IPS-15b (cell line): ENCODE measurements around the gene LRRC36.

Experiments
- H3K27me3 ChIP-seq: one replicate; pipeline ENCODE4 v1.6.1; 2013; ENCODE audit warnings: low read length; ENCODE audit not compliant: control insufficient read depth, insufficient read depth
- H3K36me3 ChIP-seq: one replicate; pipeline ENCODE4 v1.6.1; 2013; ENCODE audit warnings: low read length; ENCODE audit not compliant: control insufficient read depth, insufficient read depth
- H3K4me1 ChIP-seq: one replicate; pipeline ENCODE4 v1.6.1; 2013; ENCODE audit warnings: mild to moderate bottlenecking, low read length; ENCODE audit not compliant: control insufficient read depth, insufficient read depth
- H3K4me3 ChIP-seq: one replicate; pipeline ENCODE4 v1.5.1; 2013; ENCODE audit warnings: low read depth, low read length
- H3K9ac ChIP-seq: one replicate; pipeline ENCODE4 v1.6.1; 2013; ENCODE audit warnings: low read depth, mild to moderate bottlenecking, low read length
- H3K9me3 ChIP-seq: one replicate; pipeline ENCODE4 v1.6.1; 2013; ENCODE audit warnings: mild to moderate bottlenecking, low read length; ENCODE audit not compliant: control insufficient read depth, insufficient read depth

LRRC36 gene

DNA sequence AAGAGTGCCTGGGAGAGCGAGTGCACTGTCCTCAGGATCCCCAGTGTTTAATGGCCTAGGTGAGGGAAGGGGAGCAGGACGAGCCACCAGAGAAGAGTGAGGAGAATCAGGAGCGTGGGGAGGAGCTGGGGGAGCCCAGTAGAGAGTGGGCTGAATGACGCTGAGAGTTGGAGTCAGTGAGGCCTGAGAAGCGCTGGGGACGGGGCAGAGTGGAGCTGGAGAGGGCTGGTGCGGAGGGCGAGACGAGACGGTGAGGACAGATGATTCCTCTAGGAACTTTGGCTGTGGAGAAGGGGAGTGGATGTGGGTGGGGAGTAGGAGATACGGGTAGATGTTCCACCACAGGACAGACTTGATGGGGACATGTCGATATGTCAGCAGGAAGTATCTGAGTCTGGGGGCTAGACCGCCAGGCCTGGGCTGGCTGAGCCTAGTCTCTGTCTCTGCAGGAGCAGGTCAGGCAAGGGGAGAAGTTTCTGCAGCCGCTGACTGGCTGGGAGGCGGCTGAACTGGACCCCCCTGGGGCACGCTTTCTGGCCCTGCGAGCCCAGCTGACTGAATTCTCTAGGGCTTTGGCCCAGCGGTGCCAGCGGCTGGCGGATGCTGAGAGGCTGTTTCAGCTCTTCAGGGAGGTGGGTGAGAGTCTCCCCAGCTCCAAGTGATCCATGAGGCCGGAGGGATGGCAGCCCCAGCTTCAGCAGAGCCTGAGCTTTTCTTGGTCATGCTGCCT, 42.6 kb upstream of the LRRC36 start:
- Histone ChIP-seq H3K9me3 (no peaks in the 10 kb centered on the region), H3K4me1 (no peaks in the 10 kb centered on the region), H3K36me3 (peaks cover 6% of the 10 kb centered on the region), H3K27me3 (no peaks in the 10 kb centered on the region), H3K4me3 (no peak overlapping the region), H3K9ac (no peak overlapping the region)

DNA sequence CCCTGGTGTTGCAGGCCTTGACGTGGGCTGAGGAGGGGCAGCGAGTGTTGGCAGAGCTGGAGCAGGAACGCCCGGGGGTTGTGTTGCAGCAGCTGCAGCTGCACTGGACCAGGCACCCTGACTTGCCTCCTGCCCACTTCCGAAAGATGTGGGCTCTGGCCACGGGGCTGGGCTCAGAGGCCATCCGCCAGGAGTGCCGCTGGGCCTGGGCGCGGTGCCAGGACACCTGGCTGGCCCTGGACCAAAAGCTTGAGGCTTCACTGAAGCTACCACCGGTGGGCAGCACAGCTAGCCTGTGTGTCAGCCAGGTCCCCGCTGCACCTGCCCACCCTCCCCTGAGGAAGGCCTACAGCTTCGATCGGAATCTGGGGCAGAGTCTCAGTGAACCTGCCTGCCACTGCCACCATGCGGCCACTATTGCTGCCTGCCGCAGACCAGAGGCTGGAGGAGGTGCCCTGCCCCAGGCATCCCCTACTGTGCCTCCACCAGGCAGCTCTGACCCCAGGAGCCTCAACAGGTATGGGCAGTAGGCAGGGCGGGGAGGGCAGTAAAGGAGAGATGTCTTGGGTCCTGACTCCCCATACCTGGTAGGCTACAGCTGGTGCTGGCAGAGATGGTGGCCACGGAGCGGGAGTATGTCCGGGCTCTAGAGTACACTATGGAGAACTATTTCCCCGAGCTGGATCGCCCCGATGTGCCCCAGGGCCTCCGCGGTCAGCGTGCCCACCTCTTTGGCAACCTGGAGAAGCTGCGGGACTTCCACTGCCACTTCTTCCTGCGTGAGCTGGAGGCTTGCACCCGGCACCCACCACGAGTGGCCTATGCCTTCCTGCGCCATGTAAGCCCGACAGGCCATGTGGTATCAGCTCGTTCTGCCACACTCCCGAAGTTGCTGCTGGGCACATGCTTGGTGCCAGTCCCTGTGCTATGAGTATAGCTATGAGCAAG, 41.6 kb upstream of the LRRC36 start:
- no peaks in the 10 kb centered on the region for H3K9me3 ChIP-seq
- no peaks in the 10 kb centered on the region for H3K27me3 ChIP-seq
- H3K36me3 ChIP-seq: peaks cover 6% of the 10 kb centered on the region
- H3K9ac ChIP-seq: no peak overlapping the region
- H3K4me3 ChIP-seq: no peak overlapping the region
- H3K4me1 ChIP-seq: no peaks in the 10 kb centered on the region

DNA sequence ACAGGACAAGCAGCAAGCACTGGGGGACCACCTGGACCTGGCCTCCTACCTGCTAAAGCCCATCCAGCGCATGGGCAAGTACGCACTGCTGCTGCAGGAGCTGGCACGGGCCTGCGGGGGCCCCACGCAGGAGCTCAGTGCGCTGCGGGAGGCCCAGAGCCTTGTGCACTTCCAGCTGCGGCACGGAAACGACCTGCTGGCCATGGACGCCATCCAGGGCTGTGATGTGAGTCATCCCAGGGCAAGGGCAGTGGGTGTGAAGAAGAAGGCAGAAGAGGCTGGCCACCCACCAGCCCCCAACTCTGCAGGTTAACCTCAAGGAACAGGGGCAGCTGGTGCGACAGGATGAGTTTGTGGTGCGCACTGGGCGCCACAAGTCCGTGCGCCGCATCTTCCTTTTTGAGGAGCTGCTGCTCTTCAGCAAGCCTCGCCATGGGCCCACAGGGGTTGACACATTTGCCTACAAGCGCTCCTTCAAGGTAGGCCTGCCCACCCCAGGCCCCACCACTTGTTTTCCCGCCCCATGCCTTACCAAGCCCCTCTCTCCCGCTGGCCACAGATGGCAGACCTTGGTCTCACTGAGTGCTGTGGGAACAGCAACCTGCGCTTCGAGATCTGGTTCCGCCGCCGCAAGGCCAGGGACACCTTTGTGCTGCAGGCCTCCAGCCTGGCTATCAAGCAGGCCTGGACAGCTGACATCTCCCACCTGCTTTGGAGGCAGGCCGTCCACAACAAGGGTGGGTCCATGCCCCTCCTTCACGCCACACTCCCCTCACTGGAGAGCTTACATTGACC, 40.0 kb upstream of the LRRC36 start:
- no peaks in the 10 kb centered on the region for H3K9me3 ChIP-seq
- H3K4me3 ChIP-seq: no peak overlapping the region
- no peaks in the 10 kb centered on the region for H3K4me1 ChIP-seq
- peaks cover 3% of the 10 kb centered on the region for H3K36me3 ChIP-seq
- H3K27me3 ChIP-seq: no peaks in the 10 kb centered on the region
- H3K9ac ChIP-seq: no peak overlapping the region

- Histone ChIP-seq H3K4me3 (no peak overlapping the region), H3K4me1 (no peaks in the 10 kb centered on the region), H3K9ac (no peak overlapping the region), H3K27me3 (no peaks in the 10 kb centered on the region), H3K9me3 (no peaks in the 10 kb centered on the region), H3K36me3 (peaks cover 3% of the 10 kb centered on the region)
These were observed 38.7 kb upstream of the LRRC36 start for GRCh38 chr16:67287960-67288359.

DNA sequence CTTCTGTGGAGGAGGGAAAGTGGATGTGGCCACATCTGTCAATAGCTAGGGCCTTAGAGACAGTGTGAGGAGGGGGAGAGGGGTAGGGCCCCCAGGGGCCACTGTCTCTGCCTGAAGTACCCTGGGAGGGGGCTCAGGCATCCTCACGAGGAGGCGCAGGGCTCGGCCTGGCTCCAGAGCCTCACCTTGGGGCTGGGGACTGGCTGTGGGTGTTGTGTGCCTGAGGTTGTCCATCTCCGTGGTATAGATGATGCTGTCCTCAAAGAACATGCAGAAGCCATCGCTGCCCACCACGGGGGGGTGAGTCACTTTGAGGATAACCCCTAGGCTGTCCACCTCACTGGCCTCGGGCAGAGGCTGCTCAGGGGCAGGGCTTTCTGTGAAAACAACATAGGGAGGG, 35.2 kb upstream of the LRRC36 start:
- no peak overlapping the region for H3K4me3 ChIP-seq
- H3K9me3 ChIP-seq: no peaks in the 10 kb centered on the region
- no peak overlapping the region for H3K9ac ChIP-seq
- H3K36me3 ChIP-seq: peaks cover 3% of the 10 kb centered on the region
- H3K27me3 ChIP-seq: no peaks in the 10 kb centered on the region
- H3K4me1 ChIP-seq: no peaks in the 10 kb centered on the region

- H3K9me3 ChIP-seq: no peaks in the 10 kb centered on the region
- H3K4me1 ChIP-seq: no peaks in the 10 kb centered on the region
- H3K9ac ChIP-seq: no peak overlapping the region
- H3K36me3 ChIP-seq: no peaks in the 10 kb centered on the region
- H3K27me3 ChIP-seq: no peaks in the 10 kb centered on the region
- H3K4me3 ChIP-seq: no peak overlapping the region
These were observed 32.4 kb upstream of the LRRC36 start for GRCh38 chr16:67294171-67294757.

GRCh38 chr16:67294938-67295361, 31.7 kb upstream of the LRRC36 start:
- no peak overlapping the region for H3K9ac ChIP-seq
- H3K4me3 ChIP-seq: no peak overlapping the region
- no peaks in the 10 kb centered on the region for H3K36me3 ChIP-seq
- H3K9me3 ChIP-seq: no peaks in the 10 kb centered on the region
- no peaks in the 10 kb centered on the region for H3K4me1 ChIP-seq
- no peaks in the 10 kb centered on the region for H3K27me3 ChIP-seq

DNA sequence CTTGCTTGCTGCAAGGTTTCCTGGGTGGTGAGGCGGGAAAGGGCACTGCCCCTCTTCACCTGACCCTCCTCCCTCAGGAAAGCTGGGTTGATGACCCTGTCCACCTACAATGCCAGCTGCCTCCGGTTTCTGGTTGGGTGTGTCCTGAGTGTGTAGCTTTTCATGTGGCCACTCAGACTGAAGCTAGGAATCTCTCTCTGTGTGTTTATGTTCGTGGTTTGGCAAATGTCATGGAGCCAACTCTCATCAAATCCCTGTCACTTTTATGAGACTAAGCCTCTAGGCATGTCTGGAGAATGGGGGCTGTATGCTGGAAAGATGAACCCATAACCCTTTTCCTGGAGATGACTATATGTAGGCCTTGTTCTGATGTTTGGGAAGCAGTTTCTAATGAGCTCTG, 30.2 kb upstream of the LRRC36 start:
- Histone ChIP-seq H3K4me3 (no peak overlapping the region), H3K4me1 (no peaks in the 10 kb centered on the region), H3K27me3 (peaks cover 3% of the 10 kb centered on the region), H3K9ac (no peak overlapping the region), H3K36me3 (no peaks in the 10 kb centered on the region), H3K9me3 (no peaks in the 10 kb centered on the region)

GRCh38 chr16:67298277-67298676, 28.3 kb upstream of the LRRC36 start:
- H3K9ac ChIP-seq: no peak overlapping the region
- H3K9me3 ChIP-seq: no peaks in the 10 kb centered on the region
- no peaks in the 10 kb centered on the region for H3K36me3 ChIP-seq
- H3K4me3 ChIP-seq: no peak overlapping the region
- no peaks in the 10 kb centered on the region for H3K4me1 ChIP-seq
- peaks cover 3% of the 10 kb centered on the region for H3K27me3 ChIP-seq

DNA sequence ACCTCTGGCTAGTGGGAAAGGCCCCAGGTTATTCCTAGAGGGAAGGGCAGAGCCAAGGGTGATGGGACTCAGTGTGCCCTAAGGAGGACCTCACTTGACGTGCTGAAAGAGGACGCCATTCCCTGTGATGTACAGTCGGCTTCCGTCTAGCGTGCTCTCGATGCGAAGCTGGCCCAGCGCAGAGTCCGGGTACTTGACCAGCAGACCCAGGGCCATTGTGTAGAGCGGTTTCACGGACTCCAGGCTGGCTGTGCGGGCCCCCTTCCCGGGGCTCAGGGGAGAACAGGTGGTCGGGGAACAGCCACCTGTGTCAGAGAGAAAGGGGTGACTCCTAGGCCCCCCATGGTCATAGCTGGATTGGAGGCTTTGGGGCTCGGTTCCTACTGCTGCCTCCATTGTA, 27.3 kb upstream of the LRRC36 start:
- H3K9me3 ChIP-seq: no peaks in the 10 kb centered on the region
- no peaks in the 10 kb centered on the region for H3K4me1 ChIP-seq
- H3K4me3 ChIP-seq: no peak overlapping the region
- no peaks in the 10 kb centered on the region for H3K36me3 ChIP-seq
- H3K9ac ChIP-seq: no peak overlapping the region
- H3K27me3 ChIP-seq: peaks cover 3% of the 10 kb centered on the region

DNA sequence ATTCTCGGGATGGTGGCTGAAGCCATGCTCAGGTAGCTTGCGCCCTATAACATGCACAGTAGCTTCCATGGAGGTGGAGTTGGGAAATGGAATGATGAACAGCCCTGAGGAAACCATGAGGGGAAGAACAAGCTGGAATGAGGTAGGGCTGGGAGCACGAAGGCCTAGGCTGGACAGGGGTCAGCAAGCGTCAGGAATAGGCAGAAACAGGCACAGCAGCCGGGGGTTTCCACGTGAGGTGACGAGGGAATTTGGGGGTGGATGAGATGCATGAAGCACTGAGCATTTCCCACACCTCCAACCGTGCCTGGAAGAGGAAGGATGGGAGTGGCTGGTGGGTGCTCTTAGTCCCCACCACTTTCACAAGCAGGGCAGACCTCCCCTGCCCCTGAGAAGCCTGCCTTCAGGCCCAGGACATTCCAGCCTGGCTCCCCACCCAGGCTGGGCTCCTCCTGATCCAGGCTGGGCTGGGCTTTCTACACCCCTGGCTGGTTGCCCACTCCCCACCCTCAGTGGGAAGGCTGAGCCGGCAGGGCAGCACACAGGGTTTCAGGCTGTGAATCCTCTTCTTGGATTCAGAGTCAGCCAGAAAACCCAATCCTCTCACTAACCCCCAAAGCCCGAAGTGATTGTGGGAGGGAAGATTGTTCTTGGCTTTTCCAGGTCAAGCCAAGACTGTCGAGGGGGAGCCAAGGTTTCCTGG, 25.4 kb upstream of the LRRC36 start:
- Histone ChIP-seq H3K27me3 (peaks cover 3% of the 10 kb centered on the region), H3K36me3 (no peaks in the 10 kb centered on the region), H3K4me1 (no peaks in the 10 kb centered on the region), H3K4me3 (no peak overlapping the region), H3K9ac (no peak overlapping the region), H3K9me3 (no peaks in the 10 kb centered on the region)
